K562 (cell line): Measurements from ENCODE around the gene BBLN. TPM values are rescaled to one million over a fixed set of nuclear protein-coding genes. Genes with fewer than 3 reads are reported as not detected.
A peak's percentile ranks its signal among the peaks of the same experiment; 100 is the strongest.

Experiments
- ATAC-seq: fragments of 200-7000 bp; cut with Tn5 transposase; 3 replicates; pipeline ENCODE4 v1.9.1; 2020; ENCODE audit warnings: moderate library complexity
- BruUV-seq: library from RNA; stranded (reverse); fragments of 400-500 nt; replicated peaks from 2 replicates; lab custom pipeline; 2021; lab: Mats Ljungman, UMichigan
- CTCF ChIA-PET: fragments of 300-600 bp; formaldehyde crosslinking; extraction: SDS; loops from one replicate; lab custom pipeline; 2021; ENCODE audit warnings: low intra/inter-chr PET ratio; lab: Yijun Ruan, JAX
- POLR2A ChIA-PET: fragments of 300-600, 350-650 bp; sonication (Branson Sonifier 250); formaldehyde crosslinking; extraction: SDS; loops from one replicate; lab custom pipeline; 2021; ENCODE audit warnings: antibody characterized with exemption, inconsistent platforms; lab: Yijun Ruan, JAX
- DNase-seq, 4 experiments: peaks; one replicate each; pipeline versions ENCODE4 v3.0.0 to v3.0.0-alpha.2; 2011 to 2018; ENCODE audit warnings: low spot score in 3 of 4, mixed read lengths in 3 of 4; ENCODE audit errors: extremely low read depth in 1 of 4
- FAIRE-seq: peaks from 2 replicates; lab custom pipeline; 2011; peaks lifted over from hg19 to GRCh38; lab: Jason Lieb, UNC
- H2AFZ ChIP-seq: 2 replicates; pipeline ENCODE4 v1.6.0; 2011; ENCODE audit warnings: low read depth, low read length, control low read depth, inconsistent platforms
- H3K27ac ChIP-seq: fragments of 200-600 bp; 3 replicates; pipeline ENCODE4 v1.8.0; 2011; ENCODE audit warnings: low read depth, mild to moderate bottlenecking, control low read depth, inconsistent platforms, low read length, moderate library complexity, mixed read lengths; ENCODE audit errors: extremely low read depth
- H3K27me3 ChIP-seq, 2 experiments: fragments of 300-600 bp in 1 of 2; 2 replicates in 1 of 2; 3 replicates in 1 of 2; pipeline versions ENCODE4 v1.6.0 to v1.8.0; 2011; ENCODE audit warnings: inconsistent platforms in 2 of 2, low read length in 2 of 2, mild to moderate bottlenecking in 1 of 2, mixed read lengths in 1 of 2, moderate library complexity in 1 of 2; ENCODE audit not compliant: control insufficient read depth in 2 of 2, insufficient read depth in 2 of 2
- H3K36me3 ChIP-seq: fragments of 300-600 bp; 3 replicates; pipeline ENCODE4 v1.8.0; 2011; ENCODE audit warnings: mild to moderate bottlenecking, low read length, inconsistent platforms; ENCODE audit not compliant: control insufficient read depth, insufficient read depth
- H3K4me1 ChIP-seq, 2 experiments: fragments of 200-600 bp in 1 of 2; replicated peaks in 1 of 2; 2 replicates in 1 of 2; 3 replicates in 1 of 2; pipeline versions ENCODE4 v1.5.1 to v1.8.0; 2011; ENCODE audit warnings: inconsistent platforms in 2 of 2, low read length in 2 of 2, mild to moderate bottlenecking in 1 of 2, mixed read lengths in 1 of 2, moderate library complexity in 1 of 2; ENCODE audit not compliant: control insufficient read depth in 2 of 2, insufficient read depth in 2 of 2
- H3K4me2 ChIP-seq: 2 replicates; pipeline ENCODE4 v1.6.1; 2011; ENCODE audit warnings: low read length, control low read depth, inconsistent platforms, mixed read lengths; ENCODE audit not compliant: insufficient read depth
- H3K4me3 ChIP-seq: fragments of 200-600 bp; sonication (generic), shearing (Covaris generic); 2 replicates; pipeline ENCODE4 v1.5.1; 2016; ENCODE audit warnings: control low read depth, inconsistent platforms
- H3K79me2 ChIP-seq: fragments of 200-600 bp; 3 replicates; pipeline ENCODE4 v1.8.0; 2011; ENCODE audit warnings: low read length, inconsistent platforms; ENCODE audit not compliant: control insufficient read depth, insufficient read depth
- H3K9ac ChIP-seq, 2 experiments: 2 replicates each; pipeline versions ENCODE4 v1.6.0 to v1.6.1; 2011; ENCODE audit warnings: low read depth in 2 of 2, low read length in 2 of 2, control low read depth in 1 of 2, inconsistent platforms in 1 of 2, mild to moderate bottlenecking in 1 of 2, mixed read lengths in 1 of 2; ENCODE audit not compliant: insufficient read depth in 1 of 2
- H3K9me1 ChIP-seq: one replicate; pipeline ENCODE4 v1.6.0; 2011; ENCODE audit warnings: inconsistent platforms, mild to moderate bottlenecking, low read length, moderate library complexity; ENCODE audit not compliant: control insufficient read depth, insufficient read depth
- H3K9me3 ChIP-seq: replicated peaks from 2 replicates; pipeline ENCODE4 v1.5.1; 2011; ENCODE audit warnings: low read depth, low read length, inconsistent platforms; ENCODE audit not compliant: control insufficient read depth, insufficient read depth
- H4K20me1 ChIP-seq: replicated peaks from 2 replicates; pipeline ENCODE4 v1.6.1; 2011; ENCODE audit warnings: low read length, inconsistent platforms, mixed read lengths; ENCODE audit not compliant: control insufficient read depth, insufficient read depth
- FOXK2 ChIP-seq, 2 experiments: fragments of 450-650 bp; IDR thresholded peaks in 1 of 2; conservative IDR thresholded peaks in 1 of 2; 2 replicates each; pipeline ENCODE4 v1.6.1; 2016; ENCODE audit warnings: low read depth in 2 of 2, mild to moderate bottlenecking in 1 of 2
- GABPB1 ChIP-seq: sonication (generic); formaldehyde crosslinking; IDR thresholded peaks from 2 replicates; pipeline ENCODE4 v1.8.0; 2022; ENCODE audit warnings: mild to moderate bottlenecking, missing genetic modification reagents
- JUND ChIP-seq, 2 experiments: IDR thresholded peaks; 2 replicates in 1 of 2; 3 replicates in 1 of 2; pipeline ENCODE4 v1.6.1; 2011; ENCODE audit warnings: borderline replicate concordance in 2 of 2, low read depth in 2 of 2, low read length in 2 of 2, improper control_type of control experiment in 1 of 2, missing biosample characterization in 1 of 2, missing genetic modification characterization in 1 of 2, missing genetic modification reagents in 1 of 2
- KDM1A ChIP-seq, 2 experiments: fragments of 450-650 bp; IDR thresholded peaks; 2 replicates each; pipeline ENCODE4 v1.6.1; 2016; ENCODE audit warnings: mild to moderate bottlenecking in 2 of 2
- KLF13 ChIP-seq: fragments of 450-650 bp; IDR thresholded peaks from 2 replicates; pipeline ENCODE4 v1.6.1; 2016; ENCODE audit warnings: missing genetic modification characterization, low read depth, mild to moderate bottlenecking, missing compliant biosample characterization, moderate library complexity, borderline replicate concordance
- RBM22 ChIP-seq: fragments of 200-400 bp; formaldehyde crosslinking; IDR thresholded peaks from 2 replicates; pipeline ENCODE4 v1.6.1; 2018; ENCODE audit warnings: low read length, low read depth; ENCODE audit not compliant: poor library complexity, severe bottlenecking
- SFPQ ChIP-seq: fragments of 200-400 bp; formaldehyde crosslinking; IDR thresholded peaks from 2 replicates; pipeline ENCODE4 v1.6.1; 2017; ENCODE audit warnings: mild to moderate bottlenecking, low read depth, low read length, moderate library complexity
- SMARCA4 ChIP-seq: fragments of 450-650 bp; IDR thresholded peaks from 2 replicates; pipeline ENCODE4 v1.6.1; 2016
- SMARCB1 ChIP-seq: IDR thresholded peaks from 2 replicates; pipeline ENCODE4 v1.6.1; 2011; ENCODE audit warnings: improper control_type of control experiment, low read depth; ENCODE audit not compliant: insufficient read length
- ZNF140 ChIP-seq: fragments of 250-450 bp; sonication (Bioruptor Pico); IDR thresholded peaks from 2 replicates; pipeline ENCODE4 v1.8.0; 2021; ENCODE audit warnings: moderate library complexity, mild to moderate bottlenecking, inconsistent platforms
- ZNF551 ChIP-seq: fragments of 250-450 bp; sonication (Bioruptor Pico); IDR thresholded peaks from 2 replicates; pipeline ENCODE4 v1.5.0; 2021; ENCODE audit warnings: mild to moderate bottlenecking, moderate library complexity
- ZNF830 ChIP-seq: fragments of 250-450 bp; sonication (Bioruptor Pico); IDR thresholded peaks from 2 replicates; pipeline ENCODE4 v1.5.0; 2021; ENCODE audit warnings: mild to moderate bottlenecking
- WGBS: fragments of 100-300 bp; shearing (Covaris generic); methylation state at CpG from one replicate; pipeline ENCODE4 v1.1.6; 2016; ENCODE audit warnings: low coverage, mixed read lengths; ENCODE audit not compliant: insufficient coverage; ENCODE audit errors: missing lambda C conversion rate; 5-methylcytosine and 5-hydroxymethylcytosine counted together
- in situ Hi-C: fragments of 300-500 bp; cut with MboI; formaldehyde crosslinking; loops from 4 replicates; pipeline ENCODE4 v1.15.0; 2018; ENCODE audit warnings: inconsistent platforms, mixed read lengths
- intact Hi-C: fragments of 100-400 bp; cut with micrococcal nuclease; formaldehyde crosslinking; loops from 2 replicates; pipeline ENCODE4 v1.14.2; 2022
- polyA plus RNA-seq, 8 experiments: library from polyadenylated mRNA; depleted of rRNA in 4 of 8; stranded (reverse) in 5 of 8; unstranded in 3 of 8; fragments of >200 nt; fragmentation: Nextera tagmentation in 2 of 8; fragmentation: Illumina TruSeq in 1 of 8; extraction: Ambion mirVana in 2 of 8; extraction: Trizol in 1 of 8; gene quantifications; 2 replicates each; pipeline versions ENCODE4 v1.2.1 to v1.2.3, GENCODE V29; 2011 to 2014; ENCODE audit warnings: inconsistent platforms in 1 of 8, missing spikeins in 1 of 8
- total RNA-seq, 7 experiments: library from RNA; depleted of rRNA in 6 of 7; stranded (reverse); fragments of >200 nt in 6 of 7; fragmentation: Illumina TruSeq in 2 of 7; extraction: Trizol in 2 of 7; gene quantifications; 2 replicates each; pipeline versions ENCODE4 v1.2.1 to v1.2.3, GENCODE V29; 2011 to 2021; ENCODE audit warnings: low replicate concordance in 1 of 7
- TF ChIP-seq, protein P1 (sequence below): fragments of 250-450 bp; sonication (Bioruptor Pico); IDR thresholded peaks from 2 replicates; pipeline ENCODE4 v1.9.0; 2021; ENCODE audit warnings: mild to moderate bottlenecking, inconsistent platforms
- TF ChIP-seq, protein P2 (sequence below): sonication (generic); formaldehyde crosslinking; IDR thresholded peaks from 2 replicates; pipeline ENCODE4 v1.8.1; 2023; ENCODE audit warnings: mild to moderate bottlenecking, missing genetic modification reagents

Gene BBLN
- total and polyA plus RNA-seq, 9 of the 15 experiments (the other 6 are each of a cell fraction or from before 2014, with no cell fraction given): 4.2 to 331 (median 87.1) TPM

GRCh38 chr9:128120741-128121465 lies 39.2 kb upstream of the BBLN start (continued):
- TF ChIP-seq ZNF551 (CRISPR knock-in tag): no peak
- no peak for TF ChIP-seq JUND (IDR thresholded peaks at IDR 0.05; ENCODE audit: borderline replicate concordance, low read depth, low read length)
- TF ChIP-seq JUND (tag; IDR thresholded peaks at IDR 0.05; ENCODE audit: borderline replicate concordance, low read depth, low read length): no peak
- TF ChIP-seq RBM22: peak; percentile 18
- TF ChIP-seq, protein P1, sequence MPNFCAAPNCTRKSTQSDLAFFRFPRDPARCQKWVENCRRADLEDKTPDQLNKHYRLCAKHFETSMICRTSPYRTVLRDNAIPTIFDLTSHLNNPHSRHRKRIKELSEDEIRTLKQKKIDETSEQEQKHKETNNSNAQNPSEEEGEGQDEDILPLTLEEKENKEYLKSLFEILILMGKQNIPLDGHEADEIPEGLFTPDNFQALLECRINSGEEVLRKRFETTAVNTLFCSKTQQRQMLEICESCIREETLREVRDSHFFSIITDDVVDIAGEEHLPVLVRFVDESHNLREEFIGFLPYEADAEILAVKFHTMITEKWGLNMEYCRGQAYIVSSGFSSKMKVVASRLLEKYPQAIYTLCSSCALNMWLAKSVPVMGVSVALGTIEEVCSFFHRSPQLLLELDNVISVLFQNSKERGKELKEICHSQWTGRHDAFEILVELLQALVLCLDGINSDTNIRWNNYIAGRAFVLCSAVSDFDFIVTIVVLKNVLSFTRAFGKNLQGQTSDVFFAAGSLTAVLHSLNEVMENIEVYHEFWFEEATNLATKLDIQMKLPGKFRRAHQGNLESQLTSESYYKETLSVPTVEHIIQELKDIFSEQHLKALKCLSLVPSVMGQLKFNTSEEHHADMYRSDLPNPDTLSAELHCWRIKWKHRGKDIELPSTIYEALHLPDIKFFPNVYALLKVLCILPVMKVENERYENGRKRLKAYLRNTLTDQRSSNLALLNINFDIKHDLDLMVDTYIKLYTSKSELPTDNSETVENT (CRISPR knock-in tag): no peak
- TF ChIP-seq, all 486 proteins: peak for 6

DNA sequence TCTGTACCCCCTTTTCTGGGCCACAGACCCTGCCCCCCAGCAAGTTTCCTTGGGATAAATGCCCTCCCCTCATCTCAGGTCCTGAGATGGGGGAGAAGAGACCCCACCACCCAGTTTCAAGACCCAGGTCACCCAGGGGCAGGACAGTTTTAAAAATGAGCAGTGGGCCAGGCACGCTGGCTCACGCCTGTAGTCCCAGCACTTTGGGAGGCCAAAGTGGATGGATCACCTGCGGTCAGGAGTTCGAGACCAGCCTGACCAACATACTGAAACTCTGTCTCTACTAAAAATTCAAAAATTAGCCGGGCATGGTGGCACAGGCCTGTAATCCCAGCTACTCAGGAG lies 38.6 kb upstream of the BBLN start:
- Histone ChIP-seq H3K79me2 (peaks cover 23% of the 10 kb centered on the region), H3K9me3 (no peaks in the 10 kb centered on the region), H3K4me1 (peaks cover 17 to 58% of the 10 kb centered on the region in 2 experiments), H3K4me3 (no peak overlapping the region), H4K20me1 (peaks cover 8% of the 10 kb centered on the region; the same call in 1 of the 2 replicates), H3K9me1 (no peaks in the 10 kb centered on the region), H3K36me3 (peaks cover 65% of the 10 kb centered on the region), H3K27ac (no peak overlapping the region), H3K4me2 (no peak overlapping the region), H2AFZ (no peak overlapping the region), H3K27me3 (no peaks in the 10 kb centered on the region), H3K9ac (no peak overlapping the region)
- FAIRE-seq (no peak), ATAC-seq (no peak), DNase-seq (no peak)
- ChIA-PET POLR2A (interaction anchor here (0.6 to 0.7 kb wide), 2 partner anchors 39 to 174 kb away, joined by 3 to 4 read pairs; no protein-coding TSS in a partner anchor), CTCF (no interaction called here)
- 97% methylated on average over 5 of the region's 5 CpGs for WGBS
- intact Hi-C loops (loop anchor here (10.0 kb wide), 2 partner anchors 73 to 153 kb away; partner anchors contain the start of genes CIZ1, GOLGA2 and SWI5), in situ Hi-C loops (no loop called here)
- BruUV-seq: no TSS peak
- no peak for TF ChIP-seq GABPB1
- no peak for TF ChIP-seq KLF13
- TF ChIP-seq ZNF140 (CRISPR knock-in tag): no peak
- no peak for TF ChIP-seq FOXK2 (conservative IDR thresholded peaks at IDR 0.05 in 1 of 2, IDR thresholded peaks at IDR 0.05 in 1 of 2; ENCODE audit: low read depth in 2 of 2)
- no peak for TF ChIP-seq SMARCB1
- TF ChIP-seq, protein P2, sequence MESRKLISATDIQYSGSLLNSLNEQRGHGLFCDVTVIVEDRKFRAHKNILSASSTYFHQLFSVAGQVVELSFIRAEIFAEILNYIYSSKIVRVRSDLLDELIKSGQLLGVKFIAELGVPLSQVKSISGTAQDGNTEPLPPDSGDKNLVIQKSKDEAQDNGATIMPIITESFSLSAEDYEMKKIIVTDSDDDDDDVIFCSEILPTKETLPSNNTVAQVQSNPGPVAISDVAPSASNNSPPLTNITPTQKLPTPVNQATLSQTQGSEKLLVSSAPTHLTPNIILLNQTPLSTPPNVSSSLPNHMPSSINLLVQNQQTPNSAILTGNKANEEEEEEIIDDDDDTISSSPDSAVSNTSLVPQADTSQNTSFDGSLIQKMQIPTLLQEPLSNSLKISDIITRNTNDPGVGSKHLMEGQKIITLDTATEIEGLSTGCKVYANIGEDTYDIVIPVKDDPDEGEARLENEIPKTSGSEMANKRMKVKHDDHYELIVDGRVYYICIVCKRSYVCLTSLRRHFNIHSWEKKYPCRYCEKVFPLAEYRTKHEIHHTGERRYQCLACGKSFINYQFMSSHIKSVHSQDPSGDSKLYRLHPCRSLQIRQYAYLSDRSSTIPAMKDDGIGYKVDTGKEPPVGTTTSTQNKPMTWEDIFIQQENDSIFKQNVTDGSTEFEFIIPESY (CRISPR knock-in tag): no peak
- TF ChIP-seq KDM1A (IDR thresholded peaks at IDR 0.05): no peak
- no peak for TF ChIP-seq SMARCA4
- no peak for TF ChIP-seq SFPQ
- no peak for TF ChIP-seq ZNF830 (CRISPR knock-in tag)
